Activated CD4-positive, alpha-beta T cell treated with anti-CD3 and anti-CD28 coated beads for 24 hours (primary cell): Measurements from ENCODE around the gene MYD88.
"Not testable (repeated sequence)": the region's sequence is repeated elsewhere in the genome, so short reads cannot be mapped to it uniquely, and the experiment has no call there.

ENCODE experiments used
- DNase-seq, 2 donors: peaks; one replicate each; pipeline ENCODE4 v3.0.0-alpha.2; 2020; ENCODE audit warnings: low read depth in 2 of 2

MYD88 gene

DNA sequence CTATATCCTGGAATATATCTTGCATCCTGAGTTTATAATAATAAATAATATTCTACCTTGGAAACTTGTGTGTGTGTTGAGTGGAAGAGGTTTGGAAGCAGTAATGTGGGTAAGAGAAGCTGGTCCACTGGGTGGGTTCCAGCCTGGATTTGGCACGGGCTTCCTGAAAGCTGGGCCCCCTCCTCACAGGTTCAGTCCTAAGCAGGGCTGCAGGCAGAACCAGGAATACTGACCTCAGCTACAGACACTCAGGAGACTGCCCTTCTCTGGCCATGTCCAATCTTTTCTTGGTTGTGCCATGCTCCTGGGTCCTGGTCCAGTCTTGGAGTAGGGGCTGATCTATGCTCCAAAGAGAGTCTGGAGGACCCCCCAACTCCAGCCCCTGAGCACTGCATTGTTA lies 4.5 kb downstream of the MYD88 start:
- DNase-seq = no peak

DNA sequence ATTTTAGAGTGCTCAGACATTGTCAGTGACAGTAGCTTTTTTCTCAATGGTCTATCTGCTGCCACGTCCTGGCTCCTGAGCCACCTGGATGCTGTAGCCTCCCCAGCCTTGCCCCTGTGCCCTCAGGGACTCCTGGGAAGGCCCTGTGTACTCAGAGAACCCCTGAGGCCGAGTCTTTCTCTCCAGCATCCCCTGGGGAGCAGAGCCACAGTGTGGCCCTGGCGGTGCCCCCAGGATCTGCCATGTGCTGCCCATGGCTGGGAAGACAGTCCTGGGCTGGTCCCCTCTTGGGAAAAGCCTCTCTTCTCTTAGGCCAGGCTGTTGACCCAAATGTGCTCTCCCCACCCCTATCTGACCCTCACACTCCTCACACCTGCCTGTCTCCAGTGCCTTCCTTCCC lies 5.0 kb downstream of the MYD88 start:
- no peak for DNase-seq

- no peak for DNase-seq
Measured at GRCh38 chr3:38146504-38146903, 8.0 kb downstream of the MYD88 start.

DNA sequence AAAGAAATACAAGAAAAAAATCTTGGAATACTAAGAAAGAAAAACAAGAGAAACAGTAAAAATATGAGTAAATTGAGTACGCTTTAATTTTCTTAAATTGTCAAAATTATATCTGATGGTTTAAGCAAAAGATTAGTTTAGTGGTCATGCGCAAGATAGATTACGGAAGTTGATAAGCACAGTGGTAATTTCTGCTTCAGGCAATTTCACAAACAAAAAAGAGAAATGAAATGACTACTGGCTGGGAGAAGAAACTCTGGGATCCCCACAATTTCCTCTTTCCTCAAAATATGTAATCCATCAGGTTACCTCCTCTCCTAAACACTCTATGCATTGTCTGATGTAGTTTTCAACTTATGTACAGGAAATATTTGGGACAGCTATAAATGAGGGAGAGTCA lies 9.0 kb downstream of the MYD88 start:
- DNase-seq = no peak

DNA sequence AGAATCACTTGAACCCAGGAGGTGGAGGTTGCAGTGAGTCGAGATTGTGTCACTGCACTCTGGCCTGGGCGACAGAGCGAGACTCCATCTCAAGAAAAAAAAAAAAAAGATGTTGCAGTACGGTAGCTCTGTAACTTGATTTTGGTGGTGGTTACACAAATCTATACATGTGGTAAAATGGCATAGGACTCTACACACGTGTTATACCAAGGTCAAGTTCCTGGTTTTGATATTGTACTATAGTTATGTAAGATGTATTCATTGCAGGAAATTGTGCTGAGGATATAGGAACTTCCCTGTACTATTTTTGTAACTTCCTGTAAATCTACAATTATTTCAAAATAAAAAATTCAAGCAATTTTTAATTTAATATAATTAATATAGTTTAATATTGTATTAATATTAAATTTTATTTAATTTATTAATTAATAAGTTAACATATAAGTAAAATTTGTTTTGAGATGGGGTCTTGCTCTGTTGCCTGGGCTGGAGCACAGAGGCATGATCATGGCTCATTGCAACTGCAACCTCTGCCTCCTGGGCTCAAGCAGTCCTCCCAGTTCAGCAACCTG lies 9.9 kb downstream of the MYD88 start:
- DNase-seq = no peak

- DNase-seq = no peak
Measured at GRCh38 chr3:38149708-38150107, 11.2 kb downstream of the MYD88 start.

DNA sequence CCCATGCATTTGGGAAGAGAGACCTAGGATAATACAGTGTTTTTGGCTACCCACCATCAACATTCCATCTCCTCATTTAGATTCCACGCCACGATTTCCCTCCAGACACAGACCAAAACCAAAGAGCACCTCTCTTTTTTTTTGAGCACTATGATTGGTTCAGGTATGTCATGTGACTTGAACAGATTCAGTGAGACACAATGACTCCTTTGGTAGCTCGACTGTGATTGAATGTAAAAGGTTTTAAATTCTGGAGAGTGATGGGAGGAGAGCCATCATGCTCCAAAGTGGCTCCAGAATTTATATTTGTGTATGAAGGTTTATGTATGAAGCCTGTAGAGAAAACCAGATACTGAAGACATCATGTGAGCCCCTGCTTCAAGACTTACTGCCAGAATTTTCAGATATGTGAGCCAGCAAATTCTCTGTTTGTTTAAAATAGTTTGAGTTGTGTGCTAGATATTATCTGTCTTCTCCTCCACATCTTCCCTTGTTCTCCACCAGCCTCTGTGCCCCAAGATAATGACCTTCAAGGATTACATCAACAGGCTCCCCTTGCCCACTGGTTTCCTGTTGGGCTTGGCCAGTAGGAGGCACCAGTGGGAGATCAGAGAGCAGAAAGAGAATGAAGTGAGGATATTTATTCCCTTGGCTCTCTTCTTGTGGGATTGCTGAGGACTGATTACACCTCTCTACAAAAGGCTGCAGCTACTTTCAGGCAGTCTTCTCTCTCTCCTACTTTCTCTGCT lies 12.5 kb downstream of the MYD88 start:
- no peak for DNase-seq

DNA sequence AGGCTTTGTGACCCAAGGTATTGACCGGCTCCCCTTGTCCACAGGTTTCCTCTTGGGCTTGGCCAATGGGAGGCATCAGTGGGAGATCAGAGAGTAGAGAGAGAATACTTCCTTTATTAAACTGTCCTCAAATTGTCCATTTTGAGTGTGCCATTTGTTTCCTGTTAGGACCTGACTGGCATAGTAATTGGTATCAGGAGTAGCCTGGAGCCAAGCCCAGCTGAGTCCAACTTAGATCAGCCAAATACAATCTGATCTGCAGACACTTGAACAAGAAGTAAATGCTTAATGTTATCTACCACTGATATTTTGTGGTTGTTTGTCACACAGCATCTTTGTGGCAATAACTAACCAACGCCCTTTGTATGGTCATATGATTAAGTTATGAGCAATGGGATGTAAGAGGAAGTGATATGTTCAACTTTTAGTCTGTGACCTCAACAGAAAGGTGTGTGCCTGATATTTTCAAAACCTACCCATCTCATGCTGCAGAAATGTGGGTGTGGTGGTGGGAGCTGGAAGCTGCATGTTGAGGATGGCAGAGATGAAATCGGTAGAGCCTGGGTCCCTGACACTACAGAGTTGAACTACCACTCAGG lies 13.3 kb downstream of the MYD88 start:
- DNase-seq = no peak

DNA sequence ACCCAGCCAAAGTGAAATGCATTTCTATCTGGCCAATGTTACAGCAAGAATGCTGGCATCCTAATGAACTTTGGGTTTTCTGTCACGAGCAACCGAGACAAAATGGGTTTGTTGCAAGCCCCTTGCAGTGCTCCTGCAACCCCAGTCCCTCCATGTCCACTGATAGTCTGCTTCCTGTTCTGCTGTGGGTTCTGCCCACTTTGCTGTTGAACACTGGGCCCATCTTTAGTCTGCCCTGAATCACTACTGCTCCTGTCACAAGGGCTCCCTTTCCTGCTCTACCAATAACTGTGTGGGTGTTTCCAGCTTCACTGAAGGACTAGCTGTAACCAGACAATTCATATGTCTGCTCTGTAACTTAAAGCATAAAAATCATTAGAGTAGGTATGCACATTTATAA lies 14.1 kb downstream of the MYD88 start:
- no peak for DNase-seq

DNA sequence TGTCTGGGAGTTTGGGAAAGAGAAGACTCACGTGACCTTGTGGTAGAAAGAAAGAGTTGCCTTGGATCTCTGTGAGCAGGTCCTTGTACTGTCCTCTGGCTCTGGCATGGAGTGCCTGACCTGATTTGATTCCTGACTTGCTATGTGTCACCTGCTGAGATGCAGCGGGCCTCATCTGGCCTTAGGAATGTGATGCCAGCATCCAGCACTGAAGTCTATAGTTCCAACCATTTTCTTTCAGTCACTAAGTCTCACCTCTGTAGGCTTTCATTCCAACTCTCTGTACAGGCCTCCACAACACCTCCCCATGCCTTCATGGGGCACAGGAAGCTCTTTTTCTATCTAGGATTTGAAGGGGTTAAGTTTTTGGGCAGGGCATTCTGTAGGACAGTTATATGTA lies 14.8 kb downstream of the MYD88 start:
- no peak for DNase-seq

DNA sequence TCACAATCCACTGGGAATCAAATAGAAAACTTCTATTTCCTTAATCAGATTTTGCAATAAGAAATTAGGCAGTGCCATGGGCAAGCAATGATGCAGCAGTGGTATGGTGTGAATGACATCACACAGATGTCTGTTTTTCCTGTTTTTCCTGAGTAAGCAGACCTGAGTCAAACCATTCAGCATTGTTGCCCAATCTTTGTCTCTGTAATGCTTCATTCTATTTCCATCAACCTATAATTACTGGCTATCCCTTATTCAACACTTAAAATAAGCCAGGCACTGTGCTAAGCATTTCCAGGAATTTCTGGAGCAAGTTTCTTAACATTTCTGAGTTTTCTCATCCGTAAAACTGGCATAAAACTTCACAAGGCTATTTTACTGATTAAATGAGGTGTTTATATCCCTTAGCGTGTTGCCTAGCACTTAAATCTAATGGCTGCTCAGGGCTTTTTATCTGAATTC lies 15.6 kb downstream of the MYD88 start:
- no peak for DNase-seq

DNA sequence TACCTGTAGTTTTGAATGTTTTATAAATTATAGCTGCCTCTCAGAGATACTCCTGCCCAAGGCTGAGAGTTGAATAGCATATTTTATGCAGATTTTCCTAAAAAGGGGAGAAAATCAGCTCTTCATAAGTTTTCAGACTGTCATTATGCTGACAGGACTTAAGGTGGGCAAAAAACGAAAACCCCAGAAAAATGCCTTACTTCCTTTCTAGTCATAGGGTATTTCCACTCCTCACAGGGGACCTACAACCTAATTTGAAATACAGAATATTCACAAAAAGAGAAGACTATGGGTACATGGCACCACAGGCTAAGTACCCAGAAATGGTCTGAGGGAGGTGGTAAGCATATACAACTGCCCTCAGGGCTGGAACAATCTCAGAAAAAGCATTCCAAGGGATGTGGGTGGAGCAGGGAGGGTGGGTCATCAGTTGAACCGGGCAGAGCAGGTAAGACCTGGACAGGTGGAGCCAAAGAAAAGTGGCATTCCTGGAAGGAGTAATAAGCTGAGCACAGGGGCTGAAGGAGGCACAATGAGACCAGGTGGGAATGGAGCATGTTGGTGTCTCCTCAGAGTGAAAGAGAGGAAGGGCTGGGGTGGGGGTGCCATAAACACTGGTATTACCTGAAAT lies 16.3 kb downstream of the MYD88 start:
- no peak for DNase-seq

- no peak for DNase-seq
Measured at GRCh38 chr3:38155825-38156224, 17.4 kb downstream of the MYD88 start.

DNA sequence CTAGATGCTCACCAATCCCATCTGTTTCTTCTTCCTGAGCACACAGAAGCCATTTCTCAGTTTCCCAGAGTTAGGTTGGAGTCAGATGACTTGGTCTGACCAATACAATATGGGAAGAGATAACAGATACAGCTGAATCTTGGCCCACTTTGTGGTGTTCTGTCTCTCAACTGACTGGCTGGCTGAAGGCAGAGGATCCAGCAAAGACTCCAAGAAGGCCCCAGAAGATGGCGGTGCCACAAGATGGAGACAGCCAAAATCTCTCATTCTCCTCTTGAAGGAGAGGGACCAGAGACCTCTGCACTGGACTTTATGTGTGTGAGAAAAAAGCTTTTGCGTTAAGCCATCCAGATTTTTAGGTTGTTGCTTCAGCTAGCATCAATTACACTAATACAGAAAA lies 18.7 kb downstream of the MYD88 start:
- DNase-seq = no peak

- DNase-seq = no peak
Measured at GRCh38 chr3:38157595-38157994, 19.1 kb downstream of the MYD88 start.

- no peak for DNase-seq
Measured at GRCh38 chr3:38158472-38158871, 20.0 kb downstream of the MYD88 start.

DNA sequence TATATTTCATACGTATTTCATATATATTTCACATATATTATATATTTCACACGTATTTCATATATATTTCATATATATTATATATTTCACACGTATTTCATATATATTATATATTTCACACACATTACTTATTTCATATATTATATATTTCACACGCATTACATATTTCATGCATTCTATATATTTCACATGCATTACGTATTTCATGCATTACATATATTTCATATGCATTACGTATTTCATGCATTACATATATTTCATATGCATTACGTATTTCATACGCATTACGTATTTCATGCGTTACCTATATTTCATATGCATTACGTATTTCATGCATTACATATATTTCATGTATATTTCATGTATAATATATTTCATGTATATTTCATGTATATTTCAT lies 22.2 kb downstream of the MYD88 start:
- DNase-seq = not testable (repeated sequence)

DNA sequence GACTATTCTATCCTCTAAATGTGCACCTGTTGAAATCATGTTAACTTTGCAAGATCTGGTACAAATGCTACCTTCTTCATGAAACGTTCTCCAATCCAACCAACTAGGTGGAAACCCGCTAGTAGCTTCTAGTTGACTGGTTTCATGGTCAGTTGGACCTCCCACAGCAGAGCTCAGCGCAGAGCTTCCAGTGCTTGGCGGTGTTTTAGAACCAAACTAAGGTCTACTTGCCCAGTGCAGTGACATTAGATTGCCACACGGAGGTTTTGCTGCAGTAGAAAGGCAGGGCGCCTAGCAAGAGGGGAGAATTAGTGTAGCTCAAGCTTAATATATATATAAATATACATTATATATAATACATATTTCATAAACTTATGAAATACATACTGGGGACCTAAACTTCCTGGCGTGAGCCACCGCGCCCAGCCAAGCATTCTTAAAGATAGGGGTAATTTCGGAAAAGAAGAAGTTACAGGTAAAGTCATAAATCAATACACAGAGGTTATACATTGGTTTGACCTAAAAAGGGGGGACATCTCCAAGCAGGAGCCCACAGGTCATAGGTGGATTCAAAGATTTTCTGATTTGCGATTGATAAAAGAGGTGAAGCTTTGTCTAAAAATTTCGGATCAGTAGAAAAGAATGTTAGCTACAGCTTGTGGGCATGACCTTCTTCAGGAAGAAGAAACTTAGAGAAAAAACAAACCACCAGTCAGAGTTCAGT lies 24.8 kb downstream of the MYD88 start:
- no peak for DNase-seq

DNA sequence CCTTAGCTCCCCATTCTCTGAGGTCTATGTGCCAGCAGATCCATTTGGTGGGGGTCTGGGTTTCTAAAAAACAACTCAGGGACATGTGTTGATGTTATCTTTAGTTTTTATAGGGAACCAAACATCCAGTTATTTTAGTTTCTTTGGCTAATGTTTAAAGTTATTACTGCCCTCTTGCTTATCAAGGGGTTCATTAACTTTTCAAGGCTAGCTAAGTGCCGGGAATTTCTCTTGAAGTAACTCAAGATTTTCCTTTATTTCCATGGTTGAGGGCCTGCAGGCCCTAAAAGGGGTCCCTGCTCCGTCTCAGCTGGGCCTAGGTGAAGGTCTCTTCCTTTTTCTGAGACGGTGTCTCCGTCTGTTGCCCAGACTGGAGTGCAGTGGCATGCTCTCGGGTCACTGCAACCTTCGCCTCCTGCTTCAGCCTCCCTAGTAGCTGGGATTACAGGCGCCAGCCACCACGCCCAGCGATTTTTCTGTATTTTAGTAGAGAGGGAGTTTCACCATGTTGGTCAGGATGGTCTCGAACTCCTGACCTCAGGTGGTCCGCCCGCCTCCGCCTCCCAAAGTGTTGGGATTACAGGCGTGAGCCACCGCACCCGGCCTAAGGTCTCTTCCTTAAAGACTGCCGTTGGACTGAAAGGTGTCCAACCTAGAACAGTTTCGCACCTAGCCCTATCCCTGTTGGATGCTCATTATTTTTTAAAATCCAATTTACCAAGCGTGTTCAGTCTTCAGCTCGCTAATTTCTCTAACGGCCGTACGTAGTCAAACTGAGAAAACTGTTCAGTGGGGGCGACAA lies 25.6 kb downstream of the MYD88 start:
- no peak for DNase-seq

GRCh38 chr3:38164643-38164951 lies 26.1 kb downstream of the MYD88 start:
- no peak for DNase-seq

- DNase-seq = peak; percentile 91 to 93
Measured at GRCh38 chr3:38164952-38165721, 26.7 kb downstream of the MYD88 start, which contains the start of gene OXSR1. OXSR1 (plus strand) TSS chr3:38165537; CDS start chr3:38165877, 340 bp downstream.
